Type B pancreatic cell (in vitro differentiated cells): Measurements from ENCODE around the gene FGD3. TPM values are rescaled to one million over a fixed set of nuclear protein-coding genes. Genes with fewer than 3 reads are reported as not detected.

Experiments
- DNase-seq: peaks from one replicate; pipeline ENCODE4 v3.0.0; 2021; ENCODE audit warnings: mixed read lengths; ENCODE audit not compliant: unreplicated experiment; ENCODE audit errors: extremely low spot score
- H3K27ac Mint-ChIP-seq: 2 replicates; pipeline ENCODE4 v1.8.0; 2021; ENCODE audit warnings: mild to moderate bottlenecking, mixed read lengths
- H3K27me3 Mint-ChIP-seq: 2 replicates; pipeline ENCODE4 v1.8.0; 2021; ENCODE audit warnings: mixed read lengths
- H3K36me3 Mint-ChIP-seq: 2 replicates; pipeline ENCODE4 v1.8.0; 2021; ENCODE audit warnings: mixed read lengths
- H3K4me1 Mint-ChIP-seq: one replicate; pipeline ENCODE4 v1.8.0; 2021; ENCODE audit warnings: mixed read lengths; ENCODE audit not compliant: unreplicated experiment
- H3K4me3 Mint-ChIP-seq: 2 replicates; pipeline ENCODE4 v1.8.0; 2021; ENCODE audit warnings: mild to moderate bottlenecking, mixed read lengths
- H3K9me3 Mint-ChIP-seq: 2 replicates; pipeline ENCODE4 v1.8.0; 2021; ENCODE audit warnings: mixed read lengths
- total RNA-seq: library from RNA; stranded (reverse); gene quantifications from 2 replicates; pipeline ENCODE4 v1.2.1, GENCODE V29; 2021; ENCODE audit warnings: low replicate concordance
- TF ChIP-seq, protein P1 (sequence below): fragments of 200-600 bp; sonication (generic); conservative IDR thresholded peaks from 2 replicates; pipeline ENCODE4 v1.5.0; 2021; ENCODE audit warnings: antibody characterized with exemption, mild to moderate bottlenecking

Gene FGD3
- total RNA-seq, 1 donor from 2014 or later, result 5.5 TPM

DNA sequence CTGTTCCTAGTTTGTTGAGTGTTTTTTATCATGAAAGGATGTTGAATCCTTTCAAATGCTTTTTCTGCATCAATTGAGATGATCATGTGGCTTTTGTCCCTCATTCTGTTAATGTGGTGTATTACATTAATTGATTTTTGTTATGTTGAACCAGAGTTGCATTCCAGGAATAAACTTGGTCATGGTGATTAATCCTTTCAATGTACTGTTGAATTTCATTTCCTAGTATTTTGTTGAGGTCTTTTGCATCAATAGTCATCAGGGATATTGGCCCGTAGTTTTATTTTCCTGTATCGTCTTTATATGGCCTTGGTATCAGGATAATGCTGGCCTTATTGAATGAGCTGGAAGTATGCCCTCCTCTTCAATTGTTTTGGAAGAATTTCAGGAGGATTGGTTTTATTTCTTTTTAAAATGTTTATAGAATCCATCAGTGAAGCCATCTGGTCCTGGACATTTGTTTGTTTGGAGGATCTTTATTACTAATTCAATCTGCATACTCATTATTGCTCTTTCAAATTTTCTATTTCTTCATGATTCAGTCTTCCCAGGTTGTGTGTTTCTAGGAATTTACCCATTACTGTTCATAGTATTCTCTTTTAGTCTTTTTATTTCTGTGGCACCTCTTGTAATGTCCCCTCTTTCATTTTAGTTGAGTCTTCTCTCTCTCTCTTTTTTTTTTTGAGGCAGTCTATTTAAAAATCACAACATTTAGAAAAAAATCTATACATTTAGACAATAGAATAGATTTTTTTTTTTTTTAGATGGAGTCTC, 32.1 kb downstream of the FGD3 start:
- no peak for DNase-seq
- H3K36me3 Mint-ChIP-seq, result peaks cover 1% of the 10 kb centered on the region
- H3K4me3 Mint-ChIP-seq, result no peak overlapping the region
- H3K4me1 Mint-ChIP-seq, result peaks cover 8% of the 10 kb centered on the region
- no peak overlapping the region for H3K27ac Mint-ChIP-seq
- no peaks in the 10 kb centered on the region for H3K27me3 Mint-ChIP-seq
- TF ChIP-seq, protein P1, sequence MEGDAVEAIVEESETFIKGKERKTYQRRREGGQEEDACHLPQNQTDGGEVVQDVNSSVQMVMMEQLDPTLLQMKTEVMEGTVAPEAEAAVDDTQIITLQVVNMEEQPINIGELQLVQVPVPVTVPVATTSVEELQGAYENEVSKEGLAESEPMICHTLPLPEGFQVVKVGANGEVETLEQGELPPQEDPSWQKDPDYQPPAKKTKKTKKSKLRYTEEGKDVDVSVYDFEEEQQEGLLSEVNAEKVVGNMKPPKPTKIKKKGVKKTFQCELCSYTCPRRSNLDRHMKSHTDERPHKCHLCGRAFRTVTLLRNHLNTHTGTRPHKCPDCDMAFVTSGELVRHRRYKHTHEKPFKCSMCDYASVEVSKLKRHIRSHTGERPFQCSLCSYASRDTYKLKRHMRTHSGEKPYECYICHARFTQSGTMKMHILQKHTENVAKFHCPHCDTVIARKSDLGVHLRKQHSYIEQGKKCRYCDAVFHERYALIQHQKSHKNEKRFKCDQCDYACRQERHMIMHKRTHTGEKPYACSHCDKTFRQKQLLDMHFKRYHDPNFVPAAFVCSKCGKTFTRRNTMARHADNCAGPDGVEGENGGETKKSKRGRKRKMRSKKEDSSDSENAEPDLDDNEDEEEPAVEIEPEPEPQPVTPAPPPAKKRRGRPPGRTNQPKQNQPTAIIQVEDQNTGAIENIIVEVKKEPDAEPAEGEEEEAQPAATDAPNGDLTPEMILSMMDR, result no peak
- H3K9me3 Mint-ChIP-seq, result peaks cover 9% of the 10 kb centered on the region

DNA sequence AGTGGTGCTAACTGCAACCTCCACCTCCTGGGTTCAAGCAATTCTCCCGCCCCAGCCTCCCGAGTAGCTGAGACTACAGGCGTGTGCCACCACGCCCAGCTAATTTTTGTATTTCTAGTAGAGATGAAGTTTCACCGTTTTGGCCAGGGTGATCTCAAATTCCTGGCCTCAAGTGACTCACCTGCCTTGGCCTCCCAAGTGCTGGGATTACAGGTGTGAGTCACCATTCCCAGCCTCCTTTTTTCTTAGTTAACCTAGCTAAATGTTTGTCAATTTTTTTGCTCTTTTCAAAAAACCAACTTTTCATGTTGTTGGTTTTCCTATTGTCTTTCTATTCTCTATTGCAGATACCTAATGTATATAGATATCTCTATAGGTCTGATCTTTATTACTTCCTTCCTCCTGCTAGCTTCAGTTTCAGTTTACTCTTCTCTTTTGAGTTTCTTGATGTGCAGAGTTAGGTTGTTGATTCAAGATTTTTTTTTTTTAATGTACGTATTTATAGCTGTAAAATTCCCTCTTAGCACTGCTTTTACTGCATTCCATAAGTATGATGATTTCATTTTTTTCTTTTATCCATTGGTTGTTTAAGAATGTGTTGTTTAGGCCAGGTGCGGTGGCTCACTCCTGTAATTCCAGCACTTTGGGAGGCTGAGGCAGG, 32.9 kb downstream of the FGD3 start:
- H3K27ac Mint-ChIP-seq, result peak overlapping the region; percentile 24
- no peaks in the 10 kb centered on the region for H3K36me3 Mint-ChIP-seq
- no peak for DNase-seq
- H3K9me3 Mint-ChIP-seq, result peaks cover 9% of the 10 kb centered on the region
- H3K4me1 Mint-ChIP-seq, result peaks cover 5% of the 10 kb centered on the region
- TF ChIP-seq, protein P1, result no peak
- H3K27me3 Mint-ChIP-seq, result no peaks in the 10 kb centered on the region
- no peak overlapping the region for H3K4me3 Mint-ChIP-seq

DNA sequence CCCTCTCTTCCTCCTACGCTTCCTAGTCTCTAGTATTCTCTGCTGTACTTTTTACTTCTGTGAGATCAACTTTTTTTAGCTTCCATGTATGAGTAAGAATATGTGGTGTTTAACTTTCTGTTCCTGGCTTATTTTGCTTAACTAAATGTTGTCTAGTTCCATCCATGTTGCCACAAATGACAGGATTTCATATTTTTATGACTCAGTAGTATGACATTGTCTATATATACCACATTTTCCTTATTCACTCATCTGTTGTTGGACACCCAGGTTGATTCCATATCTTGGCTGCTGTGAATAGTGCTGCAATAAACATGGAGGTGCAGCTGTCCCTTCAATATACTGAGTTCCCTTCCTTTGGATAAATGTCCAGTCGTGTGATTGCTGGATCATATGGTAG, 34.8 kb downstream of the FGD3 start:
- Mint-ChIP-seq H3K4me3 (no peak overlapping the region), H3K27me3 (no peaks in the 10 kb centered on the region), H3K36me3 (peaks cover 6% of the 10 kb centered on the region), H3K27ac (no peak overlapping the region), H3K4me1 (peaks cover 17% of the 10 kb centered on the region), H3K9me3 (peaks cover 21% of the 10 kb centered on the region)
- TF ChIP-seq, protein P1, result no peak
- no peak for DNase-seq

DNA sequence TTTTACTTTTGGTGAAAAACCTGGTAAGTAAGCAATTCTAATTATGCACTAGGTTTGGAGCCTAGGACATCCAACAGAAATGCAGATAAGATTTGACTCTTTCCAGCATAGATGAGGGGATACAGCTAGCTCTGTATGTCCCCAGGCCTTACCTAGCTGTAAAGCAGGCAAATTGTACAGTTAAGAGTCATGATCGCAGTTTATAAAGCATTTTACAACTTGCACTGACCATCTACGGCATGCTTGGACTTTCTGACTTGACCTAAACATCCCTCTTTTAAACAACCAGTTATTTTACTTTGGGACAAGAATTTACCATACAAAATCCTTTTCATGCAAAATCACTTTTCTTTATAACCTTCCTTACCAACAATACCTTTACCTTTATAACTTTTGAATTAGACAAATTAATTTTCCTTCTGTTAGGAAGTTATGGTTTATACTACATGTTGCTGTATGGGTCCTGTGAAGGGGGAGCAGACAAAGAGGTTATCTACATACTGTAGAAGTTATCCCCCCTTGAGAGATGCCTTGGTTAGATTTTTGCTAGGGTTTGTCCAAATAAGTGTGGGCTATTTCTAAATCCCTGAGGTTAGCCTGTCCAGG, 36.8 kb downstream of the FGD3 start:
- TF ChIP-seq, protein P1, result no peak
- H3K9me3 Mint-ChIP-seq, result peaks cover 33% of the 10 kb centered on the region
- no peak for DNase-seq
- no peaks in the 10 kb centered on the region for H3K27me3 Mint-ChIP-seq
- H3K36me3 Mint-ChIP-seq, result peaks cover 10% of the 10 kb centered on the region
- H3K4me1 Mint-ChIP-seq, result peaks cover 18% of the 10 kb centered on the region
- no peak overlapping the region for H3K27ac Mint-ChIP-seq
- no peak overlapping the region for H3K4me3 Mint-ChIP-seq

DNA sequence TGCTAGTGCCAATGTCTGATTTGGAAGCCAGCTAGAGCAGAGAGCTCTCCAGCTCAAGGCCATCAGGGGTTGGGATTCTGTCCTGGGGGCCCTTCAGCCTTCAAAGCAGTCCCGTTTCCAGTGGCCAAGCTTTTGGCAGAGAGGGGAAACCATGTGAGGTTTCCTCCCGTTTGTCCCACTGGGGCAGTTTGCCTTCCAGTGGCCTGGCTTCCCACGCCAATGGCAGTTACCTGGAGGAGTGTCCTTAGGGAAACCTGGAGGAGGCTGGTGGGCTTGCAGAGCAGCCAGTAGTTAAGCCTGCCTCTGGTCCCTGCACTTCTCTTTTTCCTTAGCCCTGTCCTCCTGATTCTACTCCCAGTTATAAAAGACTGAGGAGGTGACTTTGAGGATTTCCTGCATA, 37.7 kb downstream of the FGD3 start:
- no peak for DNase-seq
- TF ChIP-seq, protein P1, result no peak
- Mint-ChIP-seq H3K4me1 (peaks cover 22% of the 10 kb centered on the region), H3K9me3 (peaks cover 33% of the 10 kb centered on the region), H3K36me3 (peaks cover 10% of the 10 kb centered on the region), H3K4me3 (no peak overlapping the region), H3K27ac (no peak overlapping the region), H3K27me3 (no peaks in the 10 kb centered on the region)
